ENCODE data around the gene SPEN. TPM values are rescaled to one million over a fixed set of nuclear protein-coding genes. Genes with fewer than 3 reads are reported as not detected.
"Not testable (repeated sequence)": the region's sequence is repeated elsewhere in the genome, so short reads cannot be mapped to it uniquely, and the experiment has no call there.

Gene SPEN
- total RNA-seq, 1 donor from 2014 or later: 39.4 TPM

DNA sequence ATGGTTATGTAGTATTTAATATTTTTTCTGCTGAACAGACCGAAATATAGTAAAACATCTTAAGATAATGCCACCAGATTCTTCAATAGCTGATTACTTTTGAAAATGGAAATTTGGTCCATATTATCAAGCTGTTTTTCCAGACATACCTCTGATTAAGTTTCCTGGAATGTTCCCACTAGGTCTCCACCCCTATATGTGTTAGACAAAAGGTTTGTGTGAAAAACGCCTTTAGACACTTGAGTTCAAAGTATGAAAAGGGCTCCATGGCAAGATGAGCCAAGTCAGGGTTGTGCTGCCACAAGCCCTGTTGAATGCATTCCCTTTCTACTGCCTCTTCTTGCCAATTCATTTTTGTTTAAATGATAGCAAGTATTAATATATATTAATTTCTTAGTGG is 75.7 kb downstream of the SPEN start:
- Mint-ChIP-seq H3K9me3 (ENCODE audit: low read depth) (no peaks in the 10 kb centered on the region), H3K27ac (ENCODE audit: unreplicated experiment) (peak overlapping the region; percentile 76)

DNA sequence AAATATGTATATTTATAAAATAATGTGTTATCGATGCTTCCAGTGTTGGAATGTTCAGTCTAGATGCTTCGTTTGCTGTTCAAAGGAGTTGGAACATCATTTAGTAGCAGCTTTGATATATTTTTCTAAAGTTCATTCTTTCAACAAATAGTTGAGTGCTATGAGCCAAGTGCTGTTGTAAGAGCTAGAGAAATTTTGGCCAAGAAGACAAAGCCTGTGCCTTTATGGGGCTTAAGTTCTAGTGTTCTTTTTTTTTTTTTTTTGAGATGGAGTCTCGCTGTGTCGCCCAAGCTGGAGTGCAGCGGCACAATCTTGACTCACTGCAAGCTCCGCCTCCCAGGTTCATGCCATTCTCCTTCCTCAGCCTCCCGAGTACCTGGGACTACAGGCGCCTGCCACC is 78.9 kb downstream of the SPEN start:
- Mint-ChIP-seq H3K4me1 (ENCODE audit: low read depth) (peaks cover 30% of the 10 kb centered on the region), H3K36me3 (ENCODE audit: low read depth) (peaks cover 40% of the 10 kb centered on the region)
- H3K9me3 Mint-ChIP-seq (ENCODE audit: low read depth); H3K27me3 Mint-ChIP-seq (ENCODE audit: low read depth); DNase-seq (ENCODE audit: low spot score); H3K4me3 Mint-ChIP-seq (ENCODE audit: unreplicated experiment); H3K27ac Mint-ChIP-seq (ENCODE audit: unreplicated experiment): not testable (repeated sequence)

More for the DNA sequence above, 75.7 kb downstream of the SPEN start:
- H3K27me3 Mint-ChIP-seq (ENCODE audit: low read depth): no peaks in the 10 kb centered on the region
- H3K4me1 Mint-ChIP-seq (ENCODE audit: low read depth): peaks cover 53% of the 10 kb centered on the region
- no peak for DNase-seq (ENCODE audit: low spot score)
- peaks cover 21% of the 10 kb centered on the region for H3K36me3 Mint-ChIP-seq (ENCODE audit: low read depth)
- TF ChIP-seq, protein P1, sequence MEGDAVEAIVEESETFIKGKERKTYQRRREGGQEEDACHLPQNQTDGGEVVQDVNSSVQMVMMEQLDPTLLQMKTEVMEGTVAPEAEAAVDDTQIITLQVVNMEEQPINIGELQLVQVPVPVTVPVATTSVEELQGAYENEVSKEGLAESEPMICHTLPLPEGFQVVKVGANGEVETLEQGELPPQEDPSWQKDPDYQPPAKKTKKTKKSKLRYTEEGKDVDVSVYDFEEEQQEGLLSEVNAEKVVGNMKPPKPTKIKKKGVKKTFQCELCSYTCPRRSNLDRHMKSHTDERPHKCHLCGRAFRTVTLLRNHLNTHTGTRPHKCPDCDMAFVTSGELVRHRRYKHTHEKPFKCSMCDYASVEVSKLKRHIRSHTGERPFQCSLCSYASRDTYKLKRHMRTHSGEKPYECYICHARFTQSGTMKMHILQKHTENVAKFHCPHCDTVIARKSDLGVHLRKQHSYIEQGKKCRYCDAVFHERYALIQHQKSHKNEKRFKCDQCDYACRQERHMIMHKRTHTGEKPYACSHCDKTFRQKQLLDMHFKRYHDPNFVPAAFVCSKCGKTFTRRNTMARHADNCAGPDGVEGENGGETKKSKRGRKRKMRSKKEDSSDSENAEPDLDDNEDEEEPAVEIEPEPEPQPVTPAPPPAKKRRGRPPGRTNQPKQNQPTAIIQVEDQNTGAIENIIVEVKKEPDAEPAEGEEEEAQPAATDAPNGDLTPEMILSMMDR (IDR thresholded peaks at IDR 0.05): no peak
- no peak overlapping the region for H3K4me3 Mint-ChIP-seq (ENCODE audit: unreplicated experiment)

DNA sequence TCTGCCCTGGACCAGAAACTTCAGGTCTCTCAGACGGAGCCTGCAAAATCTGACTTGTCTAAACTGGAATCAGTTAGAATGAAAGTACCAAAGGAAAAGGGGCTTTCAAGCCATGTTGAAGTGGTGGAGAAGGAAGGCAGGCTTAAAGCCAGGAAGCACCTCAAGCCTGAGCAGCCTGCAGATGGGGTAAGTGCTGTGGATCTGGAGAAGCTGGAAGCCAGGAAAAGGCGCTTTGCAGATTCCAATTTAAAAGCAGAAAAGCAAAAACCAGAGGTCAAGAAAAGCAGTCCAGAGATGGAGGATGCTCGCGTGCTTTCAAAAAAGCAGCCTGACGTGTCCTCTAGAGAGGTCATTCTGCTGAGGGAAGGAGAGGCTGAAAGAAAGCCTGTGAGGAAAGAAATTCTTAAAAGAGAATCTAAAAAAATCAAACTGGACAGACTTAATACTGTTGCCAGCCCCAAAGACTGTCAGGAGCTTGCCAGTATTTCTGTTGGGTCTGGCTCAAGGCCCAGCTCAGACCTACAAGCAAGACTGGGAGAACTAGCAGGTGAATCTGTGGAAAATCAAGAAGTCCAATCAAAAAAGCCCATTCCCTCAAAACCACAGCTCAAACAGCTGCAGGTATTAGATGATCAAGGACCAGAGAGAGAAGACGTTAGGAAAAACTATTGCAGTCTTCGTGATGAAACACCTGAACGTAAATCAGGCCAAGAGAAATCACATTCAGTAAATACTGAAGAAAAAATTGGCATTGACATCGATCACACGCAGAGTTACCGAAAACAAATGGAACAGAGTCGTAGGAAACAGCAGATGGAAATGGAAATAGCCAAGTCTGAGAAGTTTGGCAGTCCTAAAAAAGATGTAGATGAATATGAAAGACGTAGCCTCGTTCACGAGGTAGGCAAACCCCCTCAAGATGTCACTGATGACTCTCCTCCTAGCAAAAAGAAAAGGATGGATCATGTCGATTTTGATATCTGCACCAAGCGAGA is 81.8 kb downstream of the SPEN start:
- no peaks in the 10 kb centered on the region for H3K27me3 Mint-ChIP-seq (ENCODE audit: low read depth)
- TF ChIP-seq, protein P1 (IDR thresholded peaks at IDR 0.05): no peak
- peaks cover 54% of the 10 kb centered on the region for H3K36me3 Mint-ChIP-seq (ENCODE audit: low read depth)
- no peak overlapping the region for H3K27ac Mint-ChIP-seq (ENCODE audit: unreplicated experiment)
- DNase-seq (ENCODE audit: low spot score): no peak
- no peaks in the 10 kb centered on the region for H3K9me3 Mint-ChIP-seq (ENCODE audit: low read depth)
- no peak overlapping the region for H3K4me3 Mint-ChIP-seq (ENCODE audit: unreplicated experiment)
- peaks cover 10% of the 10 kb centered on the region for H3K4me1 Mint-ChIP-seq (ENCODE audit: low read depth)

DNA sequence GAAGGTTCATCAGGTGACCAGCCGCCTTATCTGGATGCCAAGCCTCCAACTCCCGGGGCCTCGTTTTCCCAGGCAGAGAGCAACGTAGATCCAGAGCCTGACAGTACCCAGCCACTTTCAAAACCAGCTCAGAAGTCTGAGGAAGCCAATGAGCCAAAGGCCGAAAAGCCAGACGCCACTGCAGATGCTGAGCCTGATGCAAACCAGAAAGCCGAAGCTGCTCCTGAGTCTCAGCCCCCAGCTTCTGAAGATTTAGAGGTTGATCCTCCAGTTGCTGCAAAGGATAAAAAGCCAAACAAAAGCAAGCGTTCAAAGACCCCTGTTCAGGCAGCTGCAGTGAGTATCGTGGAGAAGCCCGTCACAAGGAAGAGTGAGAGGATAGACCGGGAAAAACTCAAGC is 83.9 kb downstream of the SPEN start:
- DNase-seq (ENCODE audit: low spot score): no peak
- no peak overlapping the region for H3K27ac Mint-ChIP-seq (ENCODE audit: unreplicated experiment)
- no peaks in the 10 kb centered on the region for H3K4me1 Mint-ChIP-seq (ENCODE audit: low read depth)
- no peak overlapping the region for H3K4me3 Mint-ChIP-seq (ENCODE audit: unreplicated experiment)
- H3K36me3 Mint-ChIP-seq (ENCODE audit: low read depth): peaks cover 65% of the 10 kb centered on the region
- no peaks in the 10 kb centered on the region for H3K9me3 Mint-ChIP-seq (ENCODE audit: low read depth)
- no peaks in the 10 kb centered on the region for H3K27me3 Mint-ChIP-seq (ENCODE audit: low read depth)
- TF ChIP-seq, protein P1 (IDR thresholded peaks at IDR 0.05): no peak

DNA sequence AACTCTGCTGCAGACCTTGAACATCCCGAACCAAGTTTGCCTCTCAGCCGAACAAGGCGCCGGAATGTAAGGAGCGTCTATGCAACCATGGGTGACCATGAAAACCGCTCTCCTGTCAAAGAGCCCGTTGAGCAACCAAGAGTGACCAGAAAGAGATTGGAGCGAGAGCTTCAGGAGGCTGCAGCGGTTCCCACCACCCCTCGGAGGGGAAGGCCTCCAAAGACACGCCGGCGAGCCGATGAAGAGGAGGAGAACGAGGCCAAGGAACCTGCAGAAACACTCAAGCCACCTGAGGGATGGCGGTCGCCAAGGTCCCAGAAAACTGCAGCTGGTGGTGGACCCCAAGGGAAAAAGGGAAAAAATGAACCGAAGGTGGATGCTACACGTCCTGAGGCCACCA is 84.4 kb downstream of the SPEN start:
- Mint-ChIP-seq H3K4me1 (ENCODE audit: low read depth) (no peaks in the 10 kb centered on the region), H3K36me3 (ENCODE audit: low read depth) (peaks cover 63% of the 10 kb centered on the region), H3K27ac (ENCODE audit: unreplicated experiment) (no peak overlapping the region), H3K9me3 (ENCODE audit: low read depth) (no peaks in the 10 kb centered on the region), H3K27me3 (ENCODE audit: low read depth) (no peaks in the 10 kb centered on the region), H3K4me3 (ENCODE audit: unreplicated experiment) (no peak overlapping the region)
- no peak for DNase-seq (ENCODE audit: low spot score)
- TF ChIP-seq, protein P1 (IDR thresholded peaks at IDR 0.05): no peak

Data from chondrocyte (in vitro differentiated cells).